Cardiac muscle cell (in vitro differentiated cells and primary cell): ENCODE results near the gene CABLES2. TPM values are rescaled to one million over a fixed set of nuclear protein-coding genes. Genes with fewer than 3 reads are reported as not detected.

ENCODE experiments used
- DNase-seq, 2 donors: peaks; one replicate each; pipeline versions ENCODE4 v3.0.0 to v3.0.0-alpha.2; 2010 to 2017; ENCODE audit warnings: low read depth in 1 of 2, low spot score in 1 of 2
- H3K27ac ChIP-seq: fragments of 200-600 bp; sonication (generic); 2 replicates; pipeline ENCODE4 v1.5.1; 2016
- H3K27me3 ChIP-seq: fragments of 200-600 bp; sonication (generic); 2 replicates; pipeline ENCODE4 v1.6.0; 2016; ENCODE audit warnings: control low read depth
- H3K36me3 ChIP-seq: fragments of 200-600 bp; sonication (generic); 2 replicates; pipeline ENCODE4 v1.5.1; 2016; ENCODE audit warnings: control low read depth
- H3K4me1 ChIP-seq: fragments of 200-600 bp; sonication (generic); 2 replicates; pipeline ENCODE4 v1.8.1; 2017; ENCODE audit warnings: low read depth, mild to moderate bottlenecking, mixed run types
- H3K4me3 ChIP-seq: fragments of 200-600 bp; sonication (generic); 2 replicates; pipeline ENCODE4 v1.5.1; 2016; ENCODE audit warnings: mild to moderate bottlenecking
- H3K9me3 ChIP-seq: fragments of 200-600 bp; sonication (generic); 2 replicates; pipeline ENCODE4 v1.5.1; 2017; ENCODE audit warnings: low read depth, mild to moderate bottlenecking, control low read depth
- CTCF ChIP-seq: IDR thresholded peaks from 2 replicates; pipeline ENCODE4 v1.5.1; 2012; ENCODE audit warnings: low read depth, mild to moderate bottlenecking, low read length
- polyA plus RNA-seq: library from polyadenylated mRNA; unstranded; fragments of >200 nt; fragmentation: Nextera tagmentation; extraction: Ambion mirVana; gene quantifications from 2 replicates; pipeline ENCODE4 v1.2.1, GENCODE V29; 2016
- total RNA-seq: library from RNA; depleted of rRNA; stranded (reverse); fragments of >200 nt; gene quantifications from 2 replicates; pipeline ENCODE4 v1.2.3, GENCODE V29; 2016

The CABLES2 gene
- total and polyA plus RNA-seq, 2 experiments from 2014 or later, result 17.9 to 21.4 TPM

- no peaks in the 10 kb centered on the region for H3K9me3 ChIP-seq
- TF ChIP-seq CTCF, result no peak
- no peak overlapping the region for H3K27ac ChIP-seq
- H3K36me3 ChIP-seq, result no peaks in the 10 kb centered on the region
- peaks cover 10% of the 10 kb centered on the region for H3K4me1 ChIP-seq
- no peaks in the 10 kb centered on the region for H3K27me3 ChIP-seq
- no peak for DNase-seq
- H3K4me3 ChIP-seq, result no peak overlapping the region
Measured at GRCh38 chr20:62423326-62423706, 16.2 kb upstream of the CABLES2 start.

GRCh38 chr20:62422636-62423325 is 15.7 kb upstream of the CABLES2 start:
- no peak for DNase-seq
- H3K36me3 ChIP-seq, result no peaks in the 10 kb centered on the region

GRCh38 chr20:62421716-62421990 is 14.6 kb upstream of the CABLES2 start:
- no peak for TF ChIP-seq CTCF
- H3K27ac ChIP-seq, result no peak overlapping the region
- no peak overlapping the region for H3K4me3 ChIP-seq
- H3K36me3 ChIP-seq, result no peaks in the 10 kb centered on the region
- DNase-seq, result no peak
- H3K27me3 ChIP-seq, result no peaks in the 10 kb centered on the region
- peaks cover 1% of the 10 kb centered on the region for H3K4me1 ChIP-seq
- H3K9me3 ChIP-seq, result no peaks in the 10 kb centered on the region

More at GRCh38 chr20:62422636-62423325, 15.7 kb upstream of the CABLES2 start:
- Histone ChIP-seq H3K9me3 (no peaks in the 10 kb centered on the region), H3K4me3 (no peak overlapping the region), H3K27ac (no peak overlapping the region), H3K27me3 (no peaks in the 10 kb centered on the region), H3K4me1 (peaks cover 10% of the 10 kb centered on the region)
- no peak for TF ChIP-seq CTCF

GRCh38 chr20:62420846-62421715 is 14.0 kb upstream of the CABLES2 start:
- no peaks in the 10 kb centered on the region for H3K27me3 ChIP-seq
- TF ChIP-seq CTCF, result no peak
- DNase-seq, result no peak

GRCh38 chr20:62419759-62420158 is 12.7 kb upstream of the CABLES2 start:
- no peak overlapping the region for H3K4me3 ChIP-seq
- TF ChIP-seq CTCF, result no peak
- H3K36me3 ChIP-seq, result no peaks in the 10 kb centered on the region
- no peak overlapping the region for H3K27ac ChIP-seq
- no peak for DNase-seq
- H3K27me3 ChIP-seq, result no peaks in the 10 kb centered on the region
- no peaks in the 10 kb centered on the region for H3K9me3 ChIP-seq
- H3K4me1 ChIP-seq, result no peaks in the 10 kb centered on the region

More at GRCh38 chr20:62420846-62421715, 14.0 kb upstream of the CABLES2 start:
- H3K4me1 ChIP-seq, result no peaks in the 10 kb centered on the region
- no peak overlapping the region for H3K4me3 ChIP-seq
- H3K27ac ChIP-seq, result no peak overlapping the region
- H3K36me3 ChIP-seq, result no peaks in the 10 kb centered on the region
- H3K9me3 ChIP-seq, result no peaks in the 10 kb centered on the region
